Measurements from ENCODE around the gene ESRRB. TPM values are rescaled to one million over a fixed set of nuclear protein-coding genes. Genes with fewer than 3 reads are reported as not detected.

Gene ESRRB
- total and polyA plus RNA-seq, 11 donors, result 4.1 to 16.9 (median 7.9) TPM

DNA sequence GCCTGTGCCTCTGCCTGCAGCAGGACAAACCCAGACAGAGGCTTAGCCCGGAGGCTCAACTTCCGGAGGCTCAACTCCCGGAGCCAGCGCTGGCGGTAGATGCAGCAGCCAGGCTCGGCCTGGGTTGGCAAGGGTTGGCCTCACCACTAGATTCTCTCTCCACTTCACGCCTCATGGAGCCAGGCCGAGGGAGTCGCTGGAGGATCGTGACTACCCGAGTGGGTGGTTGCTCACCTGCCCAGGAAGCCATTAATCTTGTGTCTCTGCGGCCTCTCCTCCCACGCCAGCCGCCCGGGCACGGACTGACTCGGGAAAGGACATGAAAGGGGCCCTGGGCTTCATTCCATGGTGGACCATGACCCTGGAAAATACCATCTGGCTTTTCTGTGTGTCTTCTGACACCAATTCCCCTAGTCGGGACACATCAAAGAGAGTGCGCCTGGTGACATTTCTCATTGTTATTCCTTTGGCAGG lies 20.8 kb downstream of the ESRRB start:
- Histone ChIP-seq H3K9me3 (no peaks in the 10 kb centered on the region), H3K27me3 (no peaks in the 10 kb centered on the region), H3K4me1 (peaks cover 0 to 10% (median 0%) of the 10 kb centered on the region in 12 donors), H3K27ac (no peak overlapping the region), H3K36me3 (no peaks in the 10 kb centered on the region), H3K4me3 (no peak overlapping the region)
- no peak for DNase-seq
- 76 to 81% (median 77%) methylated on average over 12 to 19 of the region's 19 CpGs for WGBS, 4 donors
- intact Hi-C loops (cut with DNase I), result no loop called here
- ATAC-seq, result no peak
- no peak for TF ChIP-seq POLR2A (IDR thresholded peaks at IDR 0.05)
- TF ChIP-seq, protein P1, sequence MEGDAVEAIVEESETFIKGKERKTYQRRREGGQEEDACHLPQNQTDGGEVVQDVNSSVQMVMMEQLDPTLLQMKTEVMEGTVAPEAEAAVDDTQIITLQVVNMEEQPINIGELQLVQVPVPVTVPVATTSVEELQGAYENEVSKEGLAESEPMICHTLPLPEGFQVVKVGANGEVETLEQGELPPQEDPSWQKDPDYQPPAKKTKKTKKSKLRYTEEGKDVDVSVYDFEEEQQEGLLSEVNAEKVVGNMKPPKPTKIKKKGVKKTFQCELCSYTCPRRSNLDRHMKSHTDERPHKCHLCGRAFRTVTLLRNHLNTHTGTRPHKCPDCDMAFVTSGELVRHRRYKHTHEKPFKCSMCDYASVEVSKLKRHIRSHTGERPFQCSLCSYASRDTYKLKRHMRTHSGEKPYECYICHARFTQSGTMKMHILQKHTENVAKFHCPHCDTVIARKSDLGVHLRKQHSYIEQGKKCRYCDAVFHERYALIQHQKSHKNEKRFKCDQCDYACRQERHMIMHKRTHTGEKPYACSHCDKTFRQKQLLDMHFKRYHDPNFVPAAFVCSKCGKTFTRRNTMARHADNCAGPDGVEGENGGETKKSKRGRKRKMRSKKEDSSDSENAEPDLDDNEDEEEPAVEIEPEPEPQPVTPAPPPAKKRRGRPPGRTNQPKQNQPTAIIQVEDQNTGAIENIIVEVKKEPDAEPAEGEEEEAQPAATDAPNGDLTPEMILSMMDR (IDR thresholded peaks at IDR 0.05), result no peak

DNA sequence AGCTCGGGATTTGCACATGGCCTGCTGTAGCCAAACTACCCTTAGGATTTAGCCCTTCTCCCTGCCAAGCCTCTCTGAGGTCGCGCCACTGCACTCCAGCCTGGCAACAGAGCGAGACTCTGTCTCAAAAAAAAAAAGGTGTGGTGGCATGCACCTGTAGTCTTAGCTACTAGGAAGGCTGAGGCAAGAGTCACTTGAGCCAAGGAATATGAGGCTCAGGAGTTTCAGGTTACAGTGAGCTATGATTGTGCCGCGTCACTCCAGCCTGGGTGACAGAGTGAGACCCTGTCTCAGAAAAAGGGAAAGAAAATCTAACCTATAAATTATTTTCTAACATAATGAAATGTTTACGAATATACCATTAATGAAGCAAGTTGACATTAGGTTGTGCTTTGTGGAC lies 29.7 kb downstream of the ESRRB start:
- intact Hi-C loops (cut with DNase I), result no loop called here
- Histone ChIP-seq H3K27ac (no peak overlapping the region), H3K27me3 (peaks cover 0 to 5% (median 0%) of the 10 kb centered on the region in 9 donors), H3K4me3 (no peak overlapping the region), H3K36me3 (no peaks in the 10 kb centered on the region), H3K9me3 (no peaks in the 10 kb centered on the region), H3K4me1 (peaks cover 0 to 6% (median 0%) of the 10 kb centered on the region in 12 donors)
- no peak for TF ChIP-seq POLR2A (IDR thresholded peaks at IDR 0.05)
- TF ChIP-seq, protein P1 (IDR thresholded peaks at IDR 0.05), result no peak
- WGBS, 4 donors, result 87 to 94% (median 89%) methylated on average over 7 of the region's 7 CpGs
- no peak for ATAC-seq
- no peak for DNase-seq

DNA sequence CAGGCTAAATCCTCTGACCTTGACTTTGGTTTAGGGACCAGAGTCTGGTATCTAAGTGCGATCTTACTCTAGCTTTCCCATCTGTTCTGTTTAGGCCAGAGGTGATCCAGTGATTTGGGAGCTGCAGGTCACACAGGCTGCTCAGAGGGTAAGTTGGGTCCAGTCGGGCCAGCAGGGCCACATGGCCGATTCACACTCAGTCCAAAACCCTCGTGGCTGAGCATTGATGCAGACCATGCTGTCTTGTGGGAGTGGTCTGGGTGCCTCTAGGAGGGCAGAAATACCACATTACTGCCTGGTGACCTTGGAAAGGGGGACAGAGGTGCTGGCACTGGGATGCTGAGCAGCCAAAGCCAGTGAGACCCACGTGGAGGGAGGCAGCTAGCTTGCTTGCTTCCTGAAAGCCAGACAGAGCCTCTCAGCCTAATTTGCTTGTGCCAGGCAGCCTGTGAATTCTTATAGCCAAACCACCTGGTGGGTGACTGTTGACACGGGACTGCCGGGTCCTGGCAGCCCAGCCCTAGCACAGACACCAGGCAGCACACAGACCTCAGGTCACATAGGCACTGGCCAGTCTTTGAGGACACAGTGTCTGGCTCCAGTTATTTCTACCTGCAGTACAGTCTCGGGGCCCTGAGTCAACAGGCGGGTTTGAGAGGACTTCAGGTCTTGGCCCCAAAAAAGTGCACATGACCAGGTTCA lies 31.7 kb downstream of the ESRRB start:
- ATAC-seq (peak in 2 of 4 donors; percentile 34 to 49), DNase-seq (no peak)
- no peaks in the 10 kb centered on the region for H3K9me3 ChIP-seq
- peaks cover 0 to 7% (median 0%) of the 10 kb centered on the region in 9 donors for H3K27me3 ChIP-seq
- H3K27ac ChIP-seq, result no peak overlapping the region
- intact Hi-C loops (cut with DNase I), result no loop called here
- 57 to 69% (median 65%) methylated on average over 7 to 9 of the region's 9 CpGs for WGBS, 4 donors
- no peak for TF ChIP-seq POLR2A (IDR thresholded peaks at IDR 0.05)
- TF ChIP-seq, protein P1 (IDR thresholded peaks at IDR 0.05), result no peak
- H3K4me3 ChIP-seq, result no peak overlapping the region
- H3K36me3 ChIP-seq, result no peaks in the 10 kb centered on the region
- H3K4me1 ChIP-seq, result peaks cover 0 to 6% (median 0%) of the 10 kb centered on the region in 12 donors

DNA sequence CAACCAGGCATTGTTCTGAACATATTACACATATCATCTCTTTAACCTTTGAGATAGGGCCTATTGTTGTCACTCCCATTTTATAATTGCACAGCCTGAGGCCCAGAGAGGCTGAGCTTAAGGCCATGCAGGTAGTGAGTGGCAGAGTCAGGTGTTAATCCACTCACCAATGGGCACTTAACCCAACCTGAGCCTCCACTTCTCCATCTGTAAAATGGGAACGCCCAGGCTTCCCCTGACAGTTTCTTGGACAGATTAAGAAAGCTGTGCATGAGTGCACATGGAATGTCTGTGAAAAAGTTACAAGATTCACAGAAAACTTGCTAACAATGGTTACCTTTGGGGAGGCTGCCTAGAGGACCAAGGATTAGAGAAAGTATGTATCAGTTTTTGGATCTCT lies 32.9 kb downstream of the ESRRB start:
- WGBS, 4 donors, result 92 to 99% (median 93%) methylated on average over 1 of the region's 1 CpG
- Histone ChIP-seq H3K36me3 (no peaks in the 10 kb centered on the region), H3K4me3 (no peak overlapping the region), H3K27me3 (peaks cover 0 to 12% (median 0%) of the 10 kb centered on the region in 9 donors), H3K4me1 (peaks cover 0 to 6% (median 0%) of the 10 kb centered on the region in 12 donors), H3K27ac (no peak overlapping the region), H3K9me3 (no peaks in the 10 kb centered on the region)
- DNase-seq (no peak), ATAC-seq (no peak)
- intact Hi-C loops (cut with DNase I), result no loop called here
- TF ChIP-seq, protein P1 (IDR thresholded peaks at IDR 0.05), result no peak
- no peak for TF ChIP-seq POLR2A (IDR thresholded peaks at IDR 0.05)

Data from heart left ventricle (tissue), 16 donors.